Loucy (cell line): ENCODE results near the gene TPBG.

ENCODE experiments used
- H2AFZ ChIP-seq: fragments of 200-600 bp; sonication (generic); 2 replicates; pipeline ENCODE4 v1.6.0; 2016; ENCODE audit warnings: antibody characterized with exemption, mild to moderate bottlenecking, low read length, moderate library complexity
- H3F3A ChIP-seq: fragments of 200-600 bp; 2 replicates; pipeline ENCODE4 v1.6.0; 2016; ENCODE audit warnings: antibody characterized with exemption, low read depth, mild to moderate bottlenecking
- H3K27me3 ChIP-seq: fragments of 200-600 bp; sonication (generic); 2 replicates; pipeline ENCODE4 v1.6.1; 2014; ENCODE audit warnings: low read length, mild to moderate bottlenecking; ENCODE audit not compliant: insufficient read depth, poor library complexity, severe bottlenecking
- H3K36me3 ChIP-seq: fragments of 200-600 bp; sonication (generic); 2 replicates; pipeline ENCODE4 v1.6.1; 2016; ENCODE audit warnings: low read length; ENCODE audit not compliant: insufficient read depth
- H3K4me1 ChIP-seq: fragments of 200-600 bp; sonication (generic); 2 replicates; pipeline ENCODE4 v1.5.1; 2014; ENCODE audit warnings: low read length, mild to moderate bottlenecking; ENCODE audit not compliant: insufficient read depth, poor library complexity, severe bottlenecking
- H3K4me2 ChIP-seq: fragments of 200-600 bp; sonication (generic); 2 replicates; pipeline ENCODE4 v1.6.0; 2014; ENCODE audit warnings: antibody characterized with exemption, low read length, low read depth, mild to moderate bottlenecking; ENCODE audit not compliant: poor library complexity, severe bottlenecking
- H3K4me3 ChIP-seq: fragments of 200-600 bp; sonication (generic); 2 replicates; pipeline ENCODE4 v1.5.1; 2014; ENCODE audit warnings: low read length, mild to moderate bottlenecking, mixed read lengths; ENCODE audit not compliant: poor library complexity, severe bottlenecking
- H3K79me2 ChIP-seq: fragments of 200-600 bp; sonication (generic); 2 replicates; pipeline ENCODE4 v1.6.1; 2014; ENCODE audit warnings: low read length; ENCODE audit not compliant: insufficient read depth
- H3K9ac ChIP-seq: fragments of 200-600 bp; sonication (generic); 2 replicates; pipeline ENCODE4 v1.6.0; 2014; ENCODE audit warnings: mild to moderate bottlenecking, low read depth, low read length, moderate library complexity; ENCODE audit not compliant: poor library complexity, severe bottlenecking
- H3K9me2 ChIP-seq: fragments of 200-600 bp; sonication (generic); replicated peaks from 2 replicates; pipeline ENCODE4 v1.6.1; 2016; ENCODE audit warnings: low read depth, low read length, mixed read lengths
- H3K9me3 ChIP-seq: fragments of 200-600 bp; sonication (generic); 2 replicates; pipeline ENCODE4 v1.6.1; 2014; ENCODE audit warnings: mild to moderate bottlenecking, antibody characterized with exemption, low read length, low read depth; ENCODE audit not compliant: insufficient read depth
- H4K20me1 ChIP-seq: fragments of 200-600 bp; sonication (generic); 2 replicates; pipeline ENCODE4 v1.6.0; 2014; ENCODE audit warnings: antibody characterized with exemption, low read length, mild to moderate bottlenecking; ENCODE audit not compliant: insufficient read depth, poor library complexity, severe bottlenecking
- EZH2phosphoT487 ChIP-seq: fragments of 200-600 bp; IDR thresholded peaks from 2 replicates; pipeline ENCODE4 v1.6.1; 2018; ENCODE audit warnings: antibody characterized with exemption, mild to moderate bottlenecking, moderate library complexity, borderline replicate concordance
- TF ChIP-seq, protein P1 (sequence below): fragments of 200-600 bp; sonication (generic); conservative IDR thresholded peaks from 2 replicates; pipeline ENCODE4 v1.5.1; 2014; ENCODE audit warnings: mild to moderate bottlenecking, antibody characterized with exemption, low read length

The TPBG gene

DNA sequence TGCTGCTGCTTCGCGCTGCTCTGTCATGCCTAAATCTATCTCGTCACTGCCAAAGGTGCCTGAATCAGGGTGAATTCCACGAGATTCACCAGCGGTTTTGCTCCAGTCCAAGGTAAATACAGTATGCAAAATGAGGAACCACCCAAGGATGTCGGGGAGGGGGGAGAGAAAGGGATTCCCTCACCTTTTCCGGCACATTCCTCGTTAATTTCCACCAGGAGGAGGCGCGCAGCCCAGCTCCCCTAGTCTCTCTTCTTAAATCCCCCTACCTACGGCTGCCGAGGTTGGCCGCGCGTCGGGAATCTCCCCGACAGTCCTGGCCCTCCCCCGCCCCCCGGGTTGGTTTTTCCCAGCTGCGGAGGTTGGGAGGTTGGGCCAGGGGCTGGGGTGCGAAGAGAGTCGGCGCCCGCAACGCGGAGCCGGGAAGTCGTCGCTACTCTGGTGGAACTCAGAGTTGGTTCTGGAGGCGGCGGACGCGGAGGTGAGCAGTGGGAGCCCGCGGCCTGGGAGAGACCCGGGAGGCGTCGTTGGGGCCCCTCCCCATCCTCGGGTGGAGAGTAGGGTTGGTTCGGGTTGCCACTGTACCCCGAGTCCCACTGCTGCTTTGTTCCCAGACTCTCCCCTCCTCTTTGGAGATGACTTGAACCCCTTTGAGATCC is at the start of gene TPBG:
TSS of gene TPBG (plus strand) at position 390 of the 659 bp plus-strand sequence. CDS start 1,145 bp downstream, outside the sequence.
- no peaks in the 10 kb centered on the region for H3F3A ChIP-seq
- no peaks in the 10 kb centered on the region for H3K36me3 ChIP-seq
- no peaks in the 10 kb centered on the region for H3K79me2 ChIP-seq
- no peaks in the 10 kb centered on the region for H3K4me1 ChIP-seq
- no peaks in the 10 kb centered on the region for H3K9me2 ChIP-seq
- no peak within 1 kb of the TSS for H3K9ac ChIP-seq
- H3K27me3 ChIP-seq = no peaks in the 10 kb centered on the region
- no peaks in the 10 kb centered on the region for H4K20me1 ChIP-seq
- H2AFZ ChIP-seq = no peak within 1 kb of the TSS
- H3K4me3 ChIP-seq = no peak within 1 kb of the TSS
- TF ChIP-seq, protein P1, sequence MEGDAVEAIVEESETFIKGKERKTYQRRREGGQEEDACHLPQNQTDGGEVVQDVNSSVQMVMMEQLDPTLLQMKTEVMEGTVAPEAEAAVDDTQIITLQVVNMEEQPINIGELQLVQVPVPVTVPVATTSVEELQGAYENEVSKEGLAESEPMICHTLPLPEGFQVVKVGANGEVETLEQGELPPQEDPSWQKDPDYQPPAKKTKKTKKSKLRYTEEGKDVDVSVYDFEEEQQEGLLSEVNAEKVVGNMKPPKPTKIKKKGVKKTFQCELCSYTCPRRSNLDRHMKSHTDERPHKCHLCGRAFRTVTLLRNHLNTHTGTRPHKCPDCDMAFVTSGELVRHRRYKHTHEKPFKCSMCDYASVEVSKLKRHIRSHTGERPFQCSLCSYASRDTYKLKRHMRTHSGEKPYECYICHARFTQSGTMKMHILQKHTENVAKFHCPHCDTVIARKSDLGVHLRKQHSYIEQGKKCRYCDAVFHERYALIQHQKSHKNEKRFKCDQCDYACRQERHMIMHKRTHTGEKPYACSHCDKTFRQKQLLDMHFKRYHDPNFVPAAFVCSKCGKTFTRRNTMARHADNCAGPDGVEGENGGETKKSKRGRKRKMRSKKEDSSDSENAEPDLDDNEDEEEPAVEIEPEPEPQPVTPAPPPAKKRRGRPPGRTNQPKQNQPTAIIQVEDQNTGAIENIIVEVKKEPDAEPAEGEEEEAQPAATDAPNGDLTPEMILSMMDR = no peak
- TF ChIP-seq EZH2phosphoT487 = no peak
- no peaks in the 10 kb centered on the region for H3K9me3 ChIP-seq
- no peak within 1 kb of the TSS for H3K4me2 ChIP-seq

- Histone ChIP-seq H3K9me3 (no peaks in the 10 kb centered on the region), H3F3A (no peaks in the 10 kb centered on the region), H3K4me2 (no peak overlapping the region), H3K79me2 (no peaks in the 10 kb centered on the region), H3K36me3 (no peaks in the 10 kb centered on the region), H3K9me2 (no peaks in the 10 kb centered on the region), H3K4me1 (no peaks in the 10 kb centered on the region), H3K4me3 (no peak overlapping the region), H2AFZ (no peak overlapping the region), H3K27me3 (no peaks in the 10 kb centered on the region), H3K9ac (no peak overlapping the region), H4K20me1 (no peaks in the 10 kb centered on the region)
- TF ChIP-seq, protein P1 = no peak
- no peak for TF ChIP-seq EZH2phosphoT487
Observed at GRCh38 chr6:82322386-82322785, 41.2 kb upstream of the TPBG start.

DNA sequence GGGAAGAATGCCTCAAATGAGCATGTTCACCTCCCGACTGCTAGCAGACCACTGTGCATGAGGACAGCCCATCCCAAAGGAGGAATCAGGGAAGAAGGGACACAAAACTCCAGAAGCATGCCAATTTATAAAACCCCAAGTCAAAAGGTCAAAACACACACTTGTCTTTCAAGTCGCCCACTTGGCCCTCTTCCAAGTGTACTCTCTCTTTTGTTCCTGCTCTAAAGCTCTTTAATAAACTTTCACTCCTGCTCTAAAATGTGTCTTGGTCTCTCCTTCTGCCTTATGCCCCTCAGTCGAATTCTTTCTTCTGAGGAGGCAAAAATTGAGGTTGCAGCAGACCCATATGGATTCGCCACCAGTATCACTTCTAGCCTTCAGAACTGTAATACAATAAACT is 33.9 kb upstream of the TPBG start:
- Histone ChIP-seq H3K9me2 (no peaks in the 10 kb centered on the region), H3K9me3 (no peaks in the 10 kb centered on the region), H3K36me3 (no peaks in the 10 kb centered on the region), H4K20me1 (no peaks in the 10 kb centered on the region), H3F3A (no peaks in the 10 kb centered on the region), H2AFZ (no peak overlapping the region), H3K4me3 (no peak overlapping the region), H3K27me3 (no peaks in the 10 kb centered on the region), H3K9ac (no peak overlapping the region), H3K79me2 (no peaks in the 10 kb centered on the region), H3K4me1 (no peaks in the 10 kb centered on the region), H3K4me2 (no peak overlapping the region)
- TF ChIP-seq, protein P1 = no peak
- TF ChIP-seq EZH2phosphoT487 = no peak
